CD14-positive monocyte (primary cell): ENCODE results near the gene TBX15. TPM values are rescaled to one million over a fixed set of nuclear protein-coding genes. Genes with fewer than 3 reads are reported as not detected.

Source experiments
- DNase-seq, 3 donors: peaks; one replicate each; pipeline ENCODE4 v3.0.0-alpha.2; 2011 to 2022
- H2AFZ ChIP-seq: 2 replicates; pipeline ENCODE4 v1.6.0; 2012; ENCODE audit warnings: mild to moderate bottlenecking, low read depth, low read length, inconsistent platforms; ENCODE audit not compliant: insufficient read depth, poor library complexity, severe bottlenecking
- H3K27ac ChIP-seq, 2 donors: 1 replicate in 1 of 2; 2 replicates in 1 of 2; pipeline ENCODE4 v1.5.1; 2012 to 2013; ENCODE audit warnings: low read length in 2 of 2, control low read depth in 1 of 2, inconsistent platforms in 1 of 2, low read depth in 1 of 2, mild to moderate bottlenecking in 1 of 2
- H3K27me3 ChIP-seq, 2 donors: one replicate each; pipeline versions ENCODE4 v1.6.0 to v1.6.1; 2011 to 2013; ENCODE audit warnings: low read length in 2 of 2; ENCODE audit not compliant: control insufficient read depth in 2 of 2, insufficient read depth in 2 of 2
- H3K36me3 ChIP-seq, 2 donors: replicated peaks in 1 of 2; 1 replicate in 1 of 2; 2 replicates in 1 of 2; pipeline versions ENCODE4 v1.5.1 to v1.6.1; 2012 to 2013; ENCODE audit warnings: low read length in 2 of 2, control low read depth in 1 of 2, inconsistent platforms in 1 of 2, mild to moderate bottlenecking in 1 of 2; ENCODE audit not compliant: insufficient read depth in 2 of 2, control insufficient read depth in 1 of 2
- H3K4me1 ChIP-seq, 2 donors: 1 replicate in 1 of 2; 2 replicates in 1 of 2; pipeline versions ENCODE4 v1.5.1 to v1.6.1; 2012 to 2013; ENCODE audit warnings: low read length in 2 of 2, control low read depth in 1 of 2, inconsistent platforms in 1 of 2, mild to moderate bottlenecking in 1 of 2, moderate library complexity in 1 of 2; ENCODE audit not compliant: insufficient read depth in 2 of 2, control insufficient read depth in 1 of 2
- H3K4me2 ChIP-seq: replicated peaks from 2 replicates; pipeline ENCODE3; 2012; ENCODE audit warnings: low read length, moderate library complexity, mild to moderate bottlenecking; ENCODE audit not compliant: poor library complexity, severe bottlenecking; ENCODE audit errors: extremely low read depth
- H3K4me3 ChIP-seq, 3 experiments: fragments of 200-600 bp in 1 of 3; sonication (generic) in 1 of 3; replicated peaks in 1 of 3; 1 replicate in 2 of 3; 2 replicates in 1 of 3; pipeline ENCODE4 v1.5.1; 2011 to 2013; ENCODE audit warnings: low read length in 3 of 3, mild to moderate bottlenecking in 3 of 3, control low read depth in 2 of 3, low read depth in 2 of 3, inconsistent platforms in 1 of 3, moderate library complexity in 1 of 3
- H3K79me2 ChIP-seq: 2 replicates; pipeline ENCODE4 v1.6.0; 2012; ENCODE audit warnings: mild to moderate bottlenecking, control low read depth, inconsistent platforms, low read length, moderate library complexity; ENCODE audit not compliant: insufficient read depth
- H3K9ac ChIP-seq: 2 replicates; pipeline ENCODE4 v1.6.0; 2017; ENCODE audit warnings: low read length, mild to moderate bottlenecking; ENCODE audit not compliant: insufficient read depth, poor library complexity, severe bottlenecking
- H3K9me3 ChIP-seq, 2 donors: replicated peaks in 1 of 2; 1 replicate in 1 of 2; 2 replicates in 1 of 2; pipeline versions ENCODE4 v1.5.1 to v1.6.1; 2012 to 2013; ENCODE audit warnings: low read length in 2 of 2, control low read depth in 1 of 2; ENCODE audit not compliant: control insufficient read depth in 1 of 2, insufficient read depth in 1 of 2
- H4K20me1 ChIP-seq: 2 replicates; pipeline ENCODE4 v1.6.0; 2012; ENCODE audit warnings: mild to moderate bottlenecking, low read length, control low read depth, moderate library complexity; ENCODE audit not compliant: insufficient read depth
- H3K27ac Mint-ChIP-seq, 7 donors: one replicate each; pipeline ENCODE4 v1.8.0; 2020; ENCODE audit warnings: mild to moderate bottlenecking in 7 of 7, mixed read lengths in 7 of 7, moderate library complexity in 6 of 7, inconsistent platforms in 2 of 7
- H3K27me3 Mint-ChIP-seq, 3 donors: one replicate each; pipeline ENCODE4 v1.8.0; 2021 to 2022; ENCODE audit warnings: low read depth in 3 of 3, mild to moderate bottlenecking in 3 of 3, mixed read lengths in 3 of 3, moderate library complexity in 3 of 3, inconsistent platforms in 1 of 3
- H3K36me3 Mint-ChIP-seq, 2 donors: one replicate each; pipeline ENCODE4 v1.8.0; 2020; ENCODE audit warnings: mixed read lengths in 2 of 2, inconsistent platforms in 1 of 2, mild to moderate bottlenecking in 1 of 2
- H3K4me1 Mint-ChIP-seq: one replicate; pipeline ENCODE4 v1.8.0; 2020; ENCODE audit warnings: mild to moderate bottlenecking, mixed read lengths
- H3K4me3 Mint-ChIP-seq, 2 donors: one replicate each; pipeline ENCODE4 v1.8.0; 2020; ENCODE audit warnings: mild to moderate bottlenecking in 2 of 2, mixed read lengths in 2 of 2, moderate library complexity in 1 of 2
- H3K9me3 Mint-ChIP-seq, 7 donors: one replicate each; pipeline ENCODE4 v1.8.0; 2020 to 2022; ENCODE audit warnings: mixed read lengths in 7 of 7, mild to moderate bottlenecking in 6 of 7, moderate library complexity in 6 of 7, inconsistent platforms in 2 of 7
- CTCF ChIP-seq: fragments of 200-600 bp; IDR thresholded peaks from one replicate; pipeline ENCODE4 v1.8.0; 2022; ENCODE audit warnings: antibody characterized with exemption, mild to moderate bottlenecking
- WGBS: methylation state at CpG from one replicate; pipeline ENCODE4 v1.1.5; 2013; ENCODE audit warnings: missing lambda C conversion rate; ENCODE audit not compliant: insufficient coverage; 5-methylcytosine and 5-hydroxymethylcytosine counted together
- intact Hi-C, 2 donors: fragments of 100-400 bp; cut with micrococcal nuclease; formaldehyde crosslinking; loops; one replicate each; pipeline versions ENCODE4 v1.15.0 to v1.15.1; 2023
- polyA plus RNA-seq, 3 donors: library from polyadenylated mRNA; depleted of rRNA in 1 of 3; unstranded in 2 of 3; stranded (reverse) in 1 of 3; fragments of 300-500 nt in 2 of 3; fragments of >200 nt in 1 of 3; fragmentation: Illumina TruSeq in 2 of 3; gene quantifications; 1 replicate in 2 of 3; 2 replicates in 1 of 3; pipeline ENCODE4 v1.2.3, GENCODE V29; 2012 to 2021

The TBX15 gene
- polyA plus RNA-seq, 3 donors: not detected

- Histone ChIP-seq H3K4me3 (no peak overlapping the region), H3K4me1 (no peaks in the 10 kb centered on the region), H4K20me1 (no peaks in the 10 kb centered on the region), H3K79me2 (no peaks in the 10 kb centered on the region), H3K9me3 (no peaks in the 10 kb centered on the region), H3K36me3 (no peaks in the 10 kb centered on the region), H3K4me2 (no peak overlapping the region), H3K9ac (no peak overlapping the region), H3K27ac (no peak overlapping the region), H2AFZ (no peak overlapping the region), H3K27me3 (no peaks in the 10 kb centered on the region)
- no peaks in the 10 kb centered on the region for H3K36me3 Mint-ChIP-seq
- no peak overlapping the region for H3K27ac Mint-ChIP-seq
- peaks cover 0 to 8% (median 1%) of the 10 kb centered on the region in 7 donors for H3K9me3 Mint-ChIP-seq
- 100% methylated on average over 1 of the region's 3 CpGs for WGBS
- no peak overlapping the region for H3K4me3 Mint-ChIP-seq
- DNase-seq: no peak
- no peaks in the 10 kb centered on the region for H3K4me1 Mint-ChIP-seq
- peaks cover 0 to 3% (median 0%) of the 10 kb centered on the region in 3 donors for H3K27me3 Mint-ChIP-seq
- no peak for TF ChIP-seq CTCF
- intact Hi-C loops: no loop called here
These were observed 47.2 kb downstream of the TBX15 start for GRCh38 chr1:118940957-118941356.

- Mint-ChIP-seq H3K4me1 (no peaks in the 10 kb centered on the region), H3K9me3 (peaks cover 0 to 1% (median 0%) of the 10 kb centered on the region in 7 donors), H3K4me3 (no peak overlapping the region), H3K27me3 (peaks cover 0 to 2% (median 0%) of the 10 kb centered on the region in 3 donors), H3K27ac (no peak overlapping the region), H3K36me3 (no peaks in the 10 kb centered on the region)
- no peak overlapping the region for H3K4me2 ChIP-seq
- intact Hi-C loops: no loop called here
- no peak overlapping the region for H3K27ac ChIP-seq
- no peak for TF ChIP-seq CTCF
- no peaks in the 10 kb centered on the region for H3K9me3 ChIP-seq
- H3K9ac ChIP-seq: no peak overlapping the region
- H4K20me1 ChIP-seq: no peaks in the 10 kb centered on the region
- H3K36me3 ChIP-seq: no peaks in the 10 kb centered on the region
- H2AFZ ChIP-seq: no peak overlapping the region
- H3K4me3 ChIP-seq: no peak overlapping the region
- H3K4me1 ChIP-seq: no peaks in the 10 kb centered on the region
- H3K79me2 ChIP-seq: no peaks in the 10 kb centered on the region
- no peaks in the 10 kb centered on the region for H3K27me3 ChIP-seq
- DNase-seq: no peak
- 0% methylated on average over 2 of the region's 4 CpGs for WGBS
These were observed 50.6 kb downstream of the TBX15 start for GRCh38 chr1:118937413-118938072.
